GM03348 (cell line): ENCODE results near the gene F7.
"Not testable (repeated sequence)": the region's sequence is repeated elsewhere in the genome, so short reads cannot be mapped to it uniquely, and the experiment has no call there.

ENCODE experiments used
- DNase-seq: peaks from one replicate; pipeline ENCODE4 v3.0.0; 2012; ENCODE audit warnings: low spot score

Gene F7

DNA sequence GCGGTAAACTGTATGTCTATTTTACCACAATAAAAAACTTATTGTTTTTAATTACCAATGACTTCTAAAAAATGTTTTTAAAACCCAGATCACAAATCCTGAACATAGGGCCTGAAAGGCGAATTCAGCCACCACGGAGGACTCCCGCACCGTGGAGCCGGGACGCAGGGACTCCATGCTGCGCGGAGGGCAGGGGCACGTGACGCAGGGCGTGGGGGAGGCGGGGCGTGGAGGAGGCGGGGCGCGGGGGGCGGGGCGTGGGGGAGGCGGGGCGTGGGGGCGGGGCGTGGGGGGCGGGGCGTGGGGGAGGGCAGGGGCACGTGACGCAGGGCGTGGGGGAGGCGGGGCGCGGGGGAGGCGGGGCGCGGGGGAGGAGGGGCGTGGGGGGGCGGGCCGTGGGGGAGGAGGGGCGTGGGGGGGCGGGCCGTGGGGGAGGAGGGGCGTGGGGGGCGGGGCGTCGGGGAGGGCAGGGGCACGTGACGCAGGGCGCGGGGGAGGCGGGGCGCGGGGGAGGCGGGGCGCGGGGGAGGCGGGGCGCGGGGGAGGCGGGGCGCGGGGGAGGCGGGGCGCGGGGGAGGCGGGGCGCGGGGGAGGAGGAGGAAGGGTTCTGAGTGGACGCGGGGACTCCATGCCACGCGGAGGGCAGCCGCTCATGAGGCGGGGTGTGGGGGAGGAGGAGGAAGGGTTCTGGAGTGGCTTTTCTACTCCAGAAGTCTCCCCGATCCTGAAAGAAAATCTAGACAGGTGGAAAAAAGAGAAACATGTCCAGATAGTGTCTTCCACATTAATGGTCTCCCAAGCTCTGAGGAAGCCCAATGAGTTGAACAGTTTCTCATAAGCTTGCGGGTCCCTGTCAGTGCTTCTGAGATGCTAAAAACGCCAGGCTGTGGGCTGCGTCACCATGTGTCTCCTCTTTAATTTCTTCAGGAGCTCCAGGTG, 48.5 kb downstream of the F7 start:
- DNase-seq = peak; percentile 97

- no peak for DNase-seq
Measured at GRCh38 chr13:113155201-113155600, 49.6 kb downstream of the F7 start.

- DNase-seq = no peak
Measured at GRCh38 chr13:113155982-113156655, 50.5 kb downstream of the F7 start.

DNA sequence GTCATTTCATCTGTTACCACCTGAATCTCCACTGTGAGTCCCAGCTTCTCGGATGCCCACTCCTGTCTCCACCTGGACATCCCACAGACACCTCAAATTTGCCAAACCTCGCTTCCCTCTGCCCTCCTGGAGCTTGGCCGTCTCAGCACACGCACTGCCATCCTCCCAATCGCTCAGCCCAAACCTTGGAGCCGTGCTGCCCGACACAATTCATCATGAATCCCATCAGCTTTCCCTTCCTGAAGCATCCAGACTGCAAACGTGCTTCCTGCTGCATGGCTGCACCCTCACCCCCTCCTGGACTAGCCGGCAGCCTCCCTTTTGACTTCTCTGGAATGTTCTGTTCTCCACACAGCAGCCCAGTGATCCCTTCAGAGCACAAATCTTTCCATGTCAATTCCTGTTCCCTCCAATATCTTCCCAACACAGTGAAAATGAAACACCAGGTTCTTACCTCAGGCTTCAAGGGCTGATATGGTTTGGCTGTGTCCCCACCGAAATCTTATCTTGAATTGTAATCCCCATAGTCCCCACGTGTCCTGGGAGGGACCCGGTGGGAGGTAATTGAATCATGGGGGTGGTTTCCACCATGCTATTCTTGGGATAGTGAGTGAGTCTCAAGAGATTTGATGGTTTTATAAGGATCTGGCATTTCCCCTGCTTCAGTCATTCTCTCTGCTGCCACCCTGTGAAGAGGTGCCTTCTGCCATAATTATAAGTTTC, 51.8 kb downstream of the F7 start:
- no peak for DNase-seq

GRCh38 chr13:113157929-113158747, 52.5 kb downstream of the F7 start, which contains the start of gene PROZ:
PROZ (plus strand) TSS chr13:113158648; CDS start chr13:113158661, 13 bp downstream.
- no peak for DNase-seq

DNA sequence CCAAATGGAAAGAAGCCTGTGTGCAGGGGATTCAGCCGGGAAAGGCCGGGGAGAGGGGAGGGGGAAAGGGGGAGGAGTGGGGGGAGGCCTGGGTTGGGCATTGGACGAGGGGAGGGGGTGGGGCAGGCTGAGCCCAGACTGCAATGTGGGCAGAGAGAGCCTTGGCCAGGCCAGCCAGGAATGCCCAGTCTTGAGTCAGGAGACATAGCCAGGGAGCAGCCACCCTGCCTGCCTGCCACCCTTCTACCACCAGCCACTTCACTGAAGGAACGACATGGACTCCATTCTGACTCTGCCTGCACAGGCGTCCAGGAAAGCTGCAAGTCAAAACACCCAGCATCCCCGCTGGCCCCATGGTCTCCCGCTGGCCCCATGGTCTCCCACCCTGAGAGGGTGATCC, 53.4 kb downstream of the F7 start:
- no peak for DNase-seq

GRCh38 chr13:113159701-113160100, 54.1 kb downstream of the F7 start:
- no peak for DNase-seq

DNA sequence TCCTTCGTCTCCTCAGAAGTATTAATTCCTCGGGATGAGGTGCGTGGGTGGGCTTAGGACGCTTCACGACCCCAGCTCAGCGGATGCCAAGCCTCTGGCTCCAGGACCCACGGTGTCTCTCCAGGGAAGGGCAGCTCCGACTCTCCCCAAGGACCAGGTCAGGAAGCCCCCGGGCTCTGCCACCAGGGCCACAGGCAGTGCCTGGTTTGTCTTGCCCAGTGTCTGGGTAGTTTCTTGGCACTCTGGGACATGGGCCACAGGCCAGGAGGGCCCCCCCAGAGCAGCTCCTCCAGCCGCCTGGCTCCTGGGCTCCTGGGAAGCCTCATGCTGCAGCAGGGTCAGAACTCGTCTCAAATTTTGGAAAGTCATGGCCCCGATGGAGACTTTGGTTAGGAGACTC, 55.4 kb downstream of the F7 start:
- no peak for DNase-seq

GRCh38 chr13:113161433-113161832, 55.8 kb downstream of the F7 start:
- no peak for DNase-seq

- not testable (repeated sequence) for DNase-seq
Measured at GRCh38 chr13:113161975-113162374, 56.4 kb downstream of the F7 start.

- DNase-seq = no peak
Measured at GRCh38 chr13:113162783-113163685, 57.4 kb downstream of the F7 start.

DNA sequence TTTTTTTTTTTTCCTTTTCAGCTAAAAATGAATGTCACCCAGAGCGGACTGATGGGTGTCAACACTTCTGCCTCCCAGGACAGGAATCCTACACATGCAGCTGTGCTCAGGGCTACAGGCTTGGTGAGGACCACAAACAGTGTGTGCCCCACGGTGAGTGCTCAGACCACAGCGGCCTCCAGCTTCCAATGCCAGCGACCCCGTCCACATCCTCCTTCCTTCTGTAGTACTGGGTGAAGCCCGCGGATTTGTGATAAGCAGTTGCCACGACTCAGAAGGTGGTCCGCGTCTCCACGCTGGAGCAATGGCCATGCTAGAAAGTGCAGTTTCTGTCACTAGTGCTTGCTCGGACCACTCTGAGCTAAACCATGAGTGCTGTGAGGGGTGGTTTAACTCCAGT, 58.9 kb downstream of the F7 start:
- DNase-seq = no peak

GRCh38 chr13:113166266-113166665, 60.7 kb downstream of the F7 start:
- DNase-seq = no peak

DNA sequence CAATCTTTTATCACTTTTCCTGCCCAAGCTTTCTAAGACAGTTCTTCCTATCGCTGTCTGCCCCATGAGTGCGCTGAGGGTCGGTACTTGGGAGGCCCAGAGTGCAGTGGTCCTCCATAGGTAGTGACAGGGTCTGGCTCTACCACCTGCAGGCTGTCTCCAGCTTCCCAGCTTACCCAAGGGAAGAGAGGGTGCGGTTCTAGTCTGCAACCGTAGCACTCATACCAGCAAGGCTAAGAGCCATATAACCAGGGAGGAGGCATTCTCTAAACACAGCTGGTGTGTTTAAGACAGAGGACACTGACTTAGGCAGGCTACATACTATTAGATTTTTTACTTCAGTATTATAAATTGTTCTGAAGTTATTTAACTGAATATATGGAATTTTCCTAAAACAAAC, 61.1 kb downstream of the F7 start:
- no peak for DNase-seq

GRCh38 chr13:113167155-113167554, 61.6 kb downstream of the F7 start:
- no peak for DNase-seq

- DNase-seq = no peak
Measured at GRCh38 chr13:113167575-113167974, 62.0 kb downstream of the F7 start.

GRCh38 chr13:113168211-113168610, 62.6 kb downstream of the F7 start:
- no peak for DNase-seq

DNA sequence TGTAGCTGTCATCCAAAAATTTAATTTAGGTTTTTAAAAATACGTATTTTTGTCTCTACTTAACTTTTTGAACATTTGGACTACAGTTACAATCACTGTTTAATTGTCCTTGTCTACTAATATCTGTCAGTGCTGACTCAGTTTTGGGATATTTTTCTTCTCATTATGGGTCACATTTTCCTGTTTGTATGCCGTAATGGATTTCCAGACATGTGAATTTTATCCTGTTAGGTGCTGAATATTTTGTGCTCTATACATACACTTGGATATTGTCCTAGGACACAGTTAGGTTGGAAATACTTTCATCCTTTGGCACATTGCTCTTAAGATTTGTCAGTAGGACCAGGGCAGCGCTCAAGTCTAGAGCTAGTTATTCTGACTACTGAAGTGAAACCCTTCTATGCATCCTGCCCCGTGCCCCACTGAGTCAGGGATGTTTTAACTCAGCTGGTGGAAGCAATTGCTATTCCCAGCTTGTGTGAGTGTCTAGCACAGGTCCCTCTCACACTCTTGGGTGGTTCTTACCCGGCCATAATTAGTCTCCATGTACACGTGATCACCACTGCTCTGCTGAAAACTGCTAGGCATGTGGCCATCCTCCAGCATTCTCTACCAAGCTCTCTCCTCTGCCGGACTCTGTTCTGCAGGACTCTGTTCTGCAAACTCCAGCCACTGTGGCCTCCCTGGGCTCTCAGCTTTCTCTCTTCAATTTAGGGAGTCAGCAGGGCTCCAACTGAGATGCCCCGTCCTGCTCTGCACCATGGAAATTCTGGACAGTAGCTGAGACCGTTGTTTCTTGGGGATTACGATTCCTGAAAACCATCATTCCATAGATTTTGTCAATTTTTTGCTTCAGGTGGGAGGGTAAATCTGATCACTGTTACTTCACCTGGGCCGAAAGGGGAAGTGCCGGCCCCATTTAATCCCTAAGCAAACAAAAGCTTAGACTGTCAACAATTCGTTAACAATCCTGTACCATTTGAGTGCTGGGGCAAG, 64.0 kb downstream of the F7 start:
- no peak for DNase-seq
